K562 (cell line): ENCODE data around the gene CELSR2. TPM values are rescaled to one million over a fixed set of nuclear protein-coding genes. Genes with fewer than 3 reads are reported as not detected.

Experiments
- ARNT ChIP-seq, 2 experiments: fragments of 450-650 bp; IDR thresholded peaks; 2 replicates each; pipeline ENCODE4 v1.6.1; 2016; ENCODE audit warnings: mild to moderate bottlenecking in 1 of 2
- ATF4 ChIP-seq: fragments of 450-650 bp; formaldehyde crosslinking; IDR thresholded peaks from 2 replicates; pipeline ENCODE4 v1.4.0; 2022; ENCODE audit warnings: mild to moderate bottlenecking, moderate library complexity
- DMBX1 ChIP-seq: fragments of 250-450 bp; sonication (Bioruptor Pico); IDR thresholded peaks from 2 replicates; pipeline ENCODE4 v1.8.0; 2022; ENCODE audit warnings: inconsistent platforms, mild to moderate bottlenecking, moderate library complexity, borderline replicate concordance
- ELF1 ChIP-seq: fragments of 200-800 bp; sonication (Bioruptor generic); IDR thresholded peaks from 2 replicates; pipeline ENCODE4 v1.6.1; 2016; ENCODE audit warnings: missing genetic modification characterization, missing compliant biosample characterization
- FOXA3 ChIP-seq, 2 experiments: fragments of 450-650 bp in 1 of 2; sonication (generic) in 1 of 2; formaldehyde crosslinking; IDR thresholded peaks in 1 of 2; conservative IDR thresholded peaks in 1 of 2; 2 replicates each; pipeline versions ENCODE4 v1.4.0 to v1.8.0; 2020 to 2022; ENCODE audit warnings: mild to moderate bottlenecking in 2 of 2, missing genetic modification reagents in 1 of 2
- HDAC8 ChIP-seq: fragments of 450-650 bp; IDR thresholded peaks from 2 replicates; pipeline ENCODE4 v1.6.1; 2016; ENCODE audit warnings: mild to moderate bottlenecking, missing genetic modification characterization, moderate library complexity, missing compliant biosample characterization
- MBD2 ChIP-seq: sonication (generic); IDR thresholded peaks from 2 replicates; pipeline ENCODE4 v1.6.1; 2016; ENCODE audit warnings: low read depth, borderline replicate concordance
- MGA ChIP-seq: fragments of 450-650 bp; IDR thresholded peaks from 2 replicates; pipeline ENCODE4 v1.6.1; 2016; ENCODE audit warnings: mild to moderate bottlenecking, moderate library complexity
- NKRF ChIP-seq: fragments of 450-650 bp; IDR thresholded peaks from 2 replicates; pipeline ENCODE4 v1.6.1; 2016; ENCODE audit warnings: borderline replicate concordance
- YY1 ChIP-seq, 3 experiments: IDR thresholded peaks; 2 replicates each; pipeline ENCODE4 v1.6.1; 2011; ENCODE audit warnings: low read length in 2 of 3, mild to moderate bottlenecking in 2 of 3, moderate library complexity in 2 of 3, borderline replicate concordance in 1 of 3, control low read depth in 1 of 3, low read depth in 1 of 3; ENCODE audit not compliant: insufficient read depth in 3 of 3, insufficient replicate concordance in 2 of 3, control insufficient read depth in 1 of 3, insufficient read length in 1 of 3; ENCODE audit errors: extremely low read depth in 1 of 3
- polyA plus RNA-seq, 8 experiments: library from polyadenylated mRNA; depleted of rRNA in 4 of 8; stranded (reverse) in 5 of 8; unstranded in 3 of 8; fragments of >200 nt; fragmentation: Nextera tagmentation in 2 of 8; fragmentation: Illumina TruSeq in 1 of 8; extraction: Ambion mirVana in 2 of 8; extraction: Trizol in 1 of 8; gene quantifications; 2 replicates each; pipeline versions ENCODE4 v1.2.1 to v1.2.3, GENCODE V29; 2011 to 2014; ENCODE audit warnings: inconsistent platforms in 1 of 8, missing spikeins in 1 of 8
- total RNA-seq, 7 experiments: library from RNA; depleted of rRNA in 6 of 7; stranded (reverse); fragments of >200 nt in 6 of 7; fragmentation: Illumina TruSeq in 2 of 7; extraction: Trizol in 2 of 7; gene quantifications; 2 replicates each; pipeline versions ENCODE4 v1.2.1 to v1.2.3, GENCODE V29; 2011 to 2021; ENCODE audit warnings: low replicate concordance in 1 of 7

CELSR2 gene
- total and polyA plus RNA-seq, 9 of the 15 experiments (the other 6 are each of a cell fraction or from before 2014, with no cell fraction given): 0.31 to 21.9 (median 4.2) TPM

GRCh38 chr1:109248797-109249629, at the start of gene CELSR2 (continued):
- TF ChIP-seq NKRF (peak; percentile 84), FOXA3 (CRISPR knock-in tag; conservative IDR thresholded peaks at IDR 0.05 in 1 of 2, IDR thresholded peaks at IDR 0.05 in 1 of 2) (0 out of 4 replicates have a peak, but pooled peaks of 1 of the 2 experiments have one; percentile 15), DMBX1 (CRISPR knock-in tag) (no peak), ELF1 (tag) (no peak), MGA (peak; percentile 94), YY1 (IDR thresholded peaks at IDR 0.05; ENCODE audit: borderline replicate concordance in 1 of 3, control insufficient read depth in 1 of 3, extremely low read depth in 1 of 3, insufficient read depth in 3 of 3, insufficient read length in 1 of 3, insufficient replicate concordance in 2 of 3, low read depth in 1 of 3, low read length in 2 of 3) (peak in 2 of 3 experiments; percentile 32 to 71), ATF4 (CRISPR knock-in tag) (no peak), MBD2 (no peak), ARNT (IDR thresholded peaks at IDR 0.05) (0 out of 4 replicates have a peak, but pooled peaks of 1 of the 2 experiments have one; percentile 42), HDAC8 (tag) (no peak)
